ENCODE results near the gene TP53TG5.
A peak's percentile ranks its signal among the peaks of the same experiment; 100 is the strongest.

Gene TP53TG5

GRCh38 chr20:45405571-45406259 lies 27.6 kb upstream of the TP53TG5 start:
- peak; percentile 54 for DNase-seq (ENCODE audit: low spot score)

GRCh38 chr20:45404438-45404837 lies 26.3 kb upstream of the TP53TG5 start:
- no peak for DNase-seq (ENCODE audit: low spot score)

- DNase-seq (ENCODE audit: low spot score): peak; percentile 26
These were observed 24.8 kb upstream of the TP53TG5 start for GRCh38 chr20:45402946-45403345.

- no peak for DNase-seq (ENCODE audit: low spot score)
These were observed 22.4 kb upstream of the TP53TG5 start for GRCh38 chr20:45400346-45401031.

- no peak for DNase-seq (ENCODE audit: low spot score)
These were observed 20.9 kb upstream of the TP53TG5 start for GRCh38 chr20:45399018-45399417.

GRCh38 chr20:45395114-45395415 lies 16.9 kb upstream of the TP53TG5 start:
- DNase-seq (ENCODE audit: low spot score): no peak

GRCh38 chr20:45394221-45395113 lies 16.3 kb upstream of the TP53TG5 start:
- DNase-seq (ENCODE audit: low spot score): no peak

- no peak for DNase-seq (ENCODE audit: low spot score)
These were observed 14.6 kb upstream of the TP53TG5 start for GRCh38 chr20:45392733-45393132.

- DNase-seq (ENCODE audit: low spot score): no peak
These were observed 13.4 kb upstream of the TP53TG5 start for GRCh38 chr20:45391559-45391958.

- DNase-seq (ENCODE audit: low spot score): no peak
These were observed 12.8 kb upstream of the TP53TG5 start for GRCh38 chr20:45390931-45391330.

- DNase-seq (ENCODE audit: low spot score): no peak
These were observed 9.1 kb upstream of the TP53TG5 start for GRCh38 chr20:45387274-45387673.

GRCh38 chr20:45377269-45377668 lies 856 bp downstream of the TP53TG5 start:
- no peak for DNase-seq (ENCODE audit: low spot score)

GRCh38 chr20:45374966-45375365 lies 3.2 kb downstream of the TP53TG5 start:
- no peak for DNase-seq (ENCODE audit: low spot score)

GRCh38 chr20:45374101-45374467 lies 4.0 kb downstream of the TP53TG5 start:
- no peak for DNase-seq (ENCODE audit: low spot score)

- peak; percentile 78 for DNase-seq (ENCODE audit: low spot score)
These were observed 4.6 kb downstream of the TP53TG5 start for GRCh38 chr20:45373353-45374100.

GRCh38 chr20:45372646-45373352 lies 5.3 kb downstream of the TP53TG5 start:
- DNase-seq (ENCODE audit: low spot score): no peak

GRCh38 chr20:45372241-45372640 lies 5.9 kb downstream of the TP53TG5 start:
- no peak for DNase-seq (ENCODE audit: low spot score)

- no peak for DNase-seq (ENCODE audit: low spot score)
These were observed 7.5 kb downstream of the TP53TG5 start for GRCh38 chr20:45370571-45371160.

GRCh38 chr20:45368221-45368980 lies 9.7 kb downstream of the TP53TG5 start:
- DNase-seq (ENCODE audit: low spot score): no peak

- no peak for DNase-seq (ENCODE audit: low spot score)
These were observed 11.0 kb downstream of the TP53TG5 start for GRCh38 chr20:45367126-45367525.
